NCI-H524 treated with DMSO at 0.1 percent for 48 hours (cell line): Measurements from ENCODE around the gene ZNF433.
A peak's percentile ranks its signal among the peaks of the same experiment; 100 is the strongest.

ENCODE experiments used
- DNase-seq: peaks from one replicate; lab custom pipeline; 2025; lab: John Stamatoyannopoulos, UW

ZNF433 gene

DNA sequence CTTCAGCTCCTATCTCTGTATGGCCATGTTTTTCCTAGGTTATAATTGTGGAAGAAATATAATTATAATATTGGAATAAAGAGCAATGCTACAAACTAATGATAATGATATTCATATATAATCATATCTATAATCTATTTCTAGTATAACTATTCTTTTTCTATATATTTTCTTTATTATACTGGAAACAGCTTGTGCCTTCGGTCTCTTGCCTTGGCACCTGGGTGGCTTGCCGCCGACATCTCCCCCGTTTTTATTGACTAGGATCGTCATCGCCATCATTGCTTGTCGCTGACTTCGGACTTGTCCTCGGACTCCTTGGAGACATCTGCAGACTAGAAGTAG lies 46.4 kb downstream of the ZNF433 start:
- no peak for DNase-seq

DNA sequence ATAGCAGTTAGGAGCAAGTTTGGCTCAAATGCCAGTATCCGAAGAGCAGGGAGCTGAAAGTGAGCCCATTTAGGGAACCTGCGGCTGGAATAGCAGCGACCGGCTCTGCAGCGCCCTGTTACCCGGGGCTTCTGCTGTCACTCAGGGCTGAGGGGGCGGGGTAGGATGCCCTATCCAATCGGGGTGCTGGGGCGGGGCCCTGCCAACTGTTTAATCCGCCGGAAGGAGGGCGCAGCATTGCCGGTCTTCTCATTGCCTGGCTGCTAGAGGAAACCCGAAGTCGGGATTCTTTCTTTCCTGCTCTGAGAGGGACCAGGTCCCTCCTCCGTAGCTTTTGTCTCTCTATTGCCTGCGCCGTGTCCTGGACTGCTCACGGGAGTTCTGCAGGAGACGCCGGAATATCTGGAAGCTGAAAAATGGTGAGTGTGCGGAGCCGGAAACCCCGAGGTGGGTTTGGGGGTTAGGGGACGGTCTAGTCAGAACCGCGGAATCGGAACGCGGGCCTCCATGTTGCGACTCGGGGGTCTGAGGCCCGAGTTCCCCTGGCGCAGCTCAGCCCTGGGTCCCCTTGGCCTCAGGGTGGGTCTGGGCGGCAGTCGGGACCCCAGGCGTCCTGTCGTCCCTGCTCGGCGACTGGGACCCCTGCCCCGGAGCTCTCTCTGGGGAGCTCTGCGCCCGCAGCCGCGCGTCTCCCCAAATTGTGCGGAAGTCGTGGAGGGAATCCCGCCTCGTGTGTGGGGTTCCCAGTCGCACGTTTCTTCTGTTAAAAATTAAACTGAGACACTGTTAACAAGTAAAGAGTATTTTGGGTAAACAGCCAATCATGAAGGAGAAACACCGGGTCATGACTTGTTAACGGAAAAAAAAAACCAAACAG lies 47.8 kb downstream of the ZNF433 start:
- peak; percentile 60 for DNase-seq

DNA sequence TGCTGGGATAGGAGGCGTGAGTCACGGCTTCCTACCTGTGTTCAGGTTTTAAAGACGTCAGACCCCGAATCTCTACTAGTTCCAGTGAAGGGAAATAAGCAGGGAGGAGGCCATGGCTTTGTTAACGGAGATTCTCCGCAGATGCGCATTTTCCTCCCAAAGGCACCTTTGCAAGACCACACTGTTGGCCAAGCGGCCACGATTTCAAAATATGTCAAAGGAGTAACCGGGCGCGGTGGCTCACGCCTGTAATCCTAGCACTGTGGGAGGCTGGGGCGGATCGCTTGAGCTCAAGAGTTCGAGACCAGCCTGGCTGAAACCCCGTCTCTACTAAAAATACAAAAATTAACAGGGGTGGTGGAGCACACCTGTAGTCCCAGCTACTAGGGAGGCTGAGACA lies 48.7 kb downstream of the ZNF433 start:
- no peak for DNase-seq

DNA sequence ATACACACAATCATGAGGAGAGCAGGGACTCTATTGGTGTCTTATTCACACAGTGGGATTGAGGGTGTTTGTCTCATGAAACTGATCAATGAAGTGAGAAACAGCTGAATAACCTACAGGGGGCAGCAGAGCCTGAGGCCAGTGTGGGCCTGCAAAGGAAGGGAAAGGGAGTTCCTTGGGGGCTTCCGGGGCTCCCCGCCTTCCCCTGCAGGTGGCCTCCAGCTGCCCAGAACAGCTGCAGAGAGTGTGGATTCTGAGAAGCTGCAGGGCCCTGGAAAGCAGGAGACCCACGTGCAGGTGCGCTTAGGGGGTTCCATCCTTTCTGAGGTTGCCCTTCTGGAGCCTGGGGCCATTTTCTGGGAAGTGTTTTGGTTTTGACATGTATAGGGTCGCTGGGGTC lies 50.5 kb downstream of the ZNF433 start:
- no peak for DNase-seq

DNA sequence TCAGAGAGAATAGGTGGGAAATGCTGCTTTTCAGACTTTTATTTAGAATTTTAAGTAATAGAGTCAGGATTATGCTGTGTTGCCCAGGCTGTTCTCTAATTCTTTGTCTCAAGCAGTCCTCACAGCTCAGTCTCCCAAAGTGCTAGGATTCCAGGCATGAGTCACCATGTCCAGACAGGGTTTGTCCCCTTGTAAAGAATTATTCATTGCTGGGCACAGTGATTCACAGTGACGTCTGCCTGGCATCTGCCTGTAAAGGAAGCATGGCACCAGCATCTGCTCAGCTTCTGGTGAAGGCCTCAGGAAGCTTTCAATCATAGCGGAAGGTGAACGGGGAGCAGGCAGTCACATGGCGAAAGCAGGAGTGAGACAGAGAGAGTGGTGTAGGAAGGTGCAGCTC lies 53.0 kb downstream of the ZNF433 start:
- no peak for DNase-seq

DNA sequence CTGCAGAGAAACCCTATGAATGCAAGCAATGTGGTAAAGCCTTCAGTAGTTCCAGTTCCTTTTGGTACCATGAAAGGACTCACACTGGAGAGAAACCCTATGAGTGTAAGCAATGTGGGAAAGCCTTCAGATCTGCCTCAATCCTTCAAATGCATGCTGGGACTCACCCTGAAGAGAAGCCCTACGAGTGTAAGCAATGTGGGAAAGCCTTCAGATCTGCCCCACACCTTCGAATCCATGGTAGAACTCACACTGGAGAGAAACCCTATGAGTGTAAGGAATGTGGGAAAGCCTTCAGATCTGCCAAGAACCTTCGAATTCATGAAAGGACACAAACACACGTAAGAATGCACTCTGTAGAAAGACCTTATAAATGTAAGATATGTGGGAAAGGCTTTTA lies 56.0 kb downstream of the ZNF433 start:
- DNase-seq = no peak

DNA sequence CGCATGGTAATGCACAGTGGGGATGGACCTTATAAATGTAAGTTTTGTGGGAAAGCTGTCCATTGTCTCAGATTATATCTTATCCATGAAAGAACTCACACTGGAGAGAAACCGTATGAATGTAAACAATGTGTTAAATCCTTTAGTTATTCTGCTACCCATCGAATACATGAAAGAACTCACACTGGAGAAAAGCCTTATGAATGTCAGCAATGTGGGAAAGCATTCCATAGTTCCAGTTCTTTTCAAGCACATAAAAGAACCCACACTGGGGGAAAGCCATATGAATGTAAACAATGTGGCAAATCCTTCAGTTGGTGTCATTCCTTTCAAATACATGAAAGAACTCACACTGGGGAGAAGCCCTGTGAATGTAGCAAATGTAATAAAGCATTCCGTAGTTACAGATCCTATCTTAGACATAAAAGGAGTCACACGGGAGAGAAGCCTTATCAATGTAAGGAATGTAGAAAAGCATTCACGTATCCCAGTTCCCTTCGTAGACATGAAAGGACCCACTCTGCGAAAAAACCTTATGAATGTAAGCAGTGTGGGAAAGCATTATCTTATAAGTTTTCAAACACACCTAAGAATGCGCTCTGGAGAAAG lies 56.9 kb downstream of the ZNF433 start:
- DNase-seq = no peak

DNA sequence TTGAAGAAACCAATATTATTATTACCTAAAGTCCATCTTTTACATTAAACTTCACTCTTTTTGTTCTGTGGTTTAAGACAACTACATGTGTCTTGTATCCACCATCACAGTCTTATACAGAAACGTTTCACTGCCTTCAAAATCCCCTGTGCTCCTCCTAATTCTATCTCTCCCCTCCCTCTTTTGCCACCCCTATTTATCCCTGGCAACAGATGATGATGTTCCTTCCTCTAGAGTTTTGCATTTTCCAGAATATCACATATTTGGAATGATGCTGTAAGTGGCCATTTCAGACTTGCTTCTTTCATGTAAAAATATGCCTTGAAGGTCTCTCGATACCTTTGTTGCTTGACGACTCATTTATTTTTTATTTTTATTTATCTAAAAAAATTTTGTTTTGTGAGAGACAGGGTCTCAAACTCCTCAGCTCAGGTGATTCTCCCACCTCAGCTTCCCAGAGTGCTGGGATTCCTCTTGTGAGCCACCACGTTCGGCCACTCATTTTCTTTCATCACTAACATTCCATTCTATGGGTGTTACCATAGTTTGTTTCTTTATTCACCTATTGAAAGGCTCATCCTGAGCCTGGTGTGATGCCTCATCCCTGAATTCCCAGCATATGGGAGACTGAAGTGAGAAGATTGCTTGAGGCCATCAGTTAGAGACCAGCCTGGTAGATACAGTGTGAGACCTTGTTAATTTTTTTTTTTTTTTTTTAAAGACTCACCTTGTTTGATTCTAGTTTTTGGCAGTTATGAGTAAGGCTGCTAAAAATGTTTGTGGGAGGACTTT lies 62.3 kb downstream of the ZNF433 start:
- no peak for DNase-seq

DNA sequence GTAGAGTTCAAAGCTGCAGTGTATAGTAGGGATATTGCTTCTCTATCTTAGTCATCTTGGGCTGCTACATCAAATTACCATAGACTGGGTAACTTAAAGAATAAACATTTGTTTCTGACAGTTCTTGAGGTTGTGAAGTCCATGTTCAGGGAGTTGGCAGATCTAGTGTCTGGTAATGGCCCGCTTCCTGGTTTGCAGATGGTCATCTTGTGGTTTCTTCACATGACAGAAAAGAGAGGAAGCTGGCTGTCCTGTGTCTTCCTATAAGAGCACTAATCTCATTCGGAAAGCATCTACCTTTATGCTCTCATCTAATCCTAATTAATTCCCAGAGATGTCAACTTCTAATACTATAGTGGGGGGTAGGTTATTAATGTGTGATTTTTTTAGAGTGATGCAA lies 64.4 kb downstream of the ZNF433 start:
- no peak for DNase-seq

DNA sequence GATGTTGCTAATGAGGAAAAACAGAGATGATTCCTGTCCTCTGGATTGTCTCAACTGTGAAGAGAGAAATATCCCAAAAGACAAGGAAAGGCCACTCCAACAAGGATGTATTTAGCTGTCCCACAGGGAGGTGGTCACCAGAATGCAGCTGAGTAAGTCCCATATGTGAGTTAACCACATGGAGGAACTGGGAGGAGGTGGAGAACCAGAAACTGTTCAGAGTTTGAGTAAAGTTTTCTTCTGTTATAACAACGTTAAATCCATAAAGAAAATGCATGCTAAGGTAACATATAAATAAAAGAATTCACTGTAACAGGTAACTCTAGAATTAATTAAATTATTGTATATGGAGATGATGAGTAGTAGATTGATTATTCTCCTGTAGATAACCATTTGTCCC lies 65.3 kb downstream of the ZNF433 start:
- no peak for DNase-seq

DNA sequence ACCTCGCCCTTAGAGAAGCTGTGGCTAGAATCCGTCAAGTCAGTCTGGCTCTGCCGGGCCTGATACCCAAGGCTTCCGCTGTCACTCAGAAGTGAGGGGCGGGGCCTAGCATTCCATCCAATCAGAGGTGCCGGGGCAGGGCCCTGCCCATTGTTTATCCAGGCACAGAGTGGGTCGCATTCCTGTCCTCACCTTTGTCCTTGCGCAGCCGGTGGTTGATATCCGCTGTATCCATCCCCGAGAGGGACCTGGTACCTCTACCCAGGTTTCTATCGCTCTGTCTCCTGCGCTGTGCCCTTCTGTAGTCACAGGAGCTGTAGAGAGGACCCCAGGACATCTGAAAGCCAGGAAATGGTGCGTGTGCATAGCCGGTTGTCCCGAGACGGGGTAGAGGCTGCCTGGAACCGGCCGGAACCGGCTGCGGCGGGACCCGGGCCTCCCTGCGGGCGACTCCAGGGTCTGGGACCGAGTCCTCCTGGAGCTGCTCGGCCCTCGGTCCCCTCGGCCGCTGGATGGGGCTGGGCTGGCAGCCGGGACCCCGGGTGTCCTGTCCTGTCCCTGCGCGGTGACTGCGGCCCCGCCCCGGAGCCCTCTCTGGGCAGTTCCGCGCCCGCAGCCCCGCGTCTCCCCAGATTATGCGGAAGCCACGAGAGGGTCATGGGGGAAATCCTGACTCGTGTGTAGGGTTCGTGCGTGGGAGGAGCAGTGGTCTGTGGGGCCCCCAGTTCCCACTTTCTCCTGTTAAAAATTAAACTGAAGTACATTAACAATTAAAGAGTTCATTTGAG lies 70.4 kb downstream of the ZNF433 start, which contains the start of gene ZNF763:
Gene ZNF763, plus strand, starts transcription at position 183 of the 788 bp plus-strand sequence. Its CDS starts 169 bp downstream, at position 352.
- DNase-seq = peak; percentile 72
